Stimulated activated CD8-positive, alpha-beta memory T cell treated with anti-CD3 and anti-CD28 coated beads, Interleukin-4, amount 100 ng/mL, for 1 hour (primary cell): ENCODE measurements around the gene GRPR.
"Not testable (repeated sequence)": the region's sequence is repeated elsewhere in the genome, so short reads cannot be mapped to it uniquely, and the experiment has no call there.

Experiments used
- DNase-seq, 2 donors: peaks; one replicate each; pipeline ENCODE4 v3.0.0-alpha.2; 2020; ENCODE audit warnings: low read depth in 2 of 2, low spot score in 1 of 2

GRPR gene

GRCh38 chrX:16137416-16138107 is 14.2 kb downstream of the GRPR start:
- DNase-seq, result no peak

- DNase-seq, result no peak
These were observed 14.7 kb downstream of the GRPR start for GRCh38 chrX:16138108-16138427.

GRCh38 chrX:16140448-16140847 is 17.1 kb downstream of the GRPR start:
- no peak for DNase-seq

GRCh38 chrX:16140983-16141382 is 17.6 kb downstream of the GRPR start:
- no peak for DNase-seq

- no peak for DNase-seq
These were observed 18.3 kb downstream of the GRPR start for GRCh38 chrX:16141422-16142245.

- no peak for DNase-seq
These were observed 18.8 kb downstream of the GRPR start for GRCh38 chrX:16142246-16142558.

- DNase-seq, result no peak
These were observed 20.6 kb downstream of the GRPR start for GRCh38 chrX:16143968-16144367.

- DNase-seq, result no peak
These were observed 21.1 kb downstream of the GRPR start for GRCh38 chrX:16144420-16144819.

GRCh38 chrX:16145093-16145492 is 21.7 kb downstream of the GRPR start:
- DNase-seq, result not testable (repeated sequence)

GRCh38 chrX:16145656-16146055 is 22.3 kb downstream of the GRPR start:
- DNase-seq, result no peak

GRCh38 chrX:16148896-16149295 is 25.5 kb downstream of the GRPR start:
- no peak for DNase-seq

GRCh38 chrX:16155581-16156096 is 32.3 kb downstream of the GRPR start:
- no peak for DNase-seq

GRCh38 chrX:16156692-16157331 is 33.4 kb downstream of the GRPR start:
- no peak for DNase-seq

GRCh38 chrX:16160729-16161128 is 37.4 kb downstream of the GRPR start:
- DNase-seq, result no peak

GRCh38 chrX:16161173-16161572 is 37.8 kb downstream of the GRPR start:
- DNase-seq, result not testable (repeated sequence)

GRCh38 chrX:16162391-16162790 is 39.0 kb downstream of the GRPR start:
- DNase-seq, result no peak

- DNase-seq, result no peak
These were observed 41.4 kb downstream of the GRPR start for GRCh38 chrX:16164748-16165147.

- DNase-seq, result no peak
These were observed 43.8 kb downstream of the GRPR start, which contains the start of gene MAGEB17 for GRCh38 chrX:16167181-16167580. Gene MAGEB17 (plus strand): TSS chrX:16167481. CDS start chrX:16170383, 2,902 bp downstream.

- no peak for DNase-seq
These were observed 47.7 kb downstream of the GRPR start for GRCh38 chrX:16171039-16171438.

GRCh38 chrX:16171944-16172343 is 48.6 kb downstream of the GRPR start:
- DNase-seq, result no peak

- DNase-seq, result no peak
These were observed 49.0 kb downstream of the GRPR start for GRCh38 chrX:16172391-16172790.
